Nephron (organoid): ENCODE results near the gene AKR1B1.

ENCODE experiments used
- H3K27ac Mint-ChIP-seq, 3 experiments: 2 replicates each; pipeline ENCODE4 v1.8.0; 2020; ENCODE audit warnings: mixed read lengths in 3 of 3, mild to moderate bottlenecking in 2 of 3, moderate library complexity in 1 of 3
- H3K27me3 Mint-ChIP-seq: 2 replicates; pipeline ENCODE4 v1.8.0; 2021; ENCODE audit warnings: low read depth, mild to moderate bottlenecking, moderate library complexity, mixed read lengths
- H3K36me3 Mint-ChIP-seq: 2 replicates; pipeline ENCODE4 v1.8.0; 2020; ENCODE audit warnings: low read depth, mixed read lengths
- H3K4me1 Mint-ChIP-seq: 2 replicates; pipeline ENCODE4 v1.8.0; 2020; ENCODE audit warnings: mixed read lengths
- H3K4me3 Mint-ChIP-seq, 3 experiments: 2 replicates each; pipeline ENCODE4 v1.8.0; 2020; ENCODE audit warnings: mild to moderate bottlenecking in 3 of 3, mixed read lengths in 3 of 3, moderate library complexity in 2 of 3
- H3K9me3 Mint-ChIP-seq: 2 replicates; pipeline ENCODE4 v1.8.0; 2020; ENCODE audit warnings: mixed read lengths
- TF ChIP-seq, protein P1 (sequence below), 3 experiments: fragments of 200-600 bp; sonication (generic); IDR thresholded peaks; one replicate each; pipeline ENCODE4 v1.5.0; 2021; ENCODE audit warnings: antibody characterized with exemption in 3 of 3; ENCODE audit not compliant: unreplicated experiment in 3 of 3

The AKR1B1 gene

DNA sequence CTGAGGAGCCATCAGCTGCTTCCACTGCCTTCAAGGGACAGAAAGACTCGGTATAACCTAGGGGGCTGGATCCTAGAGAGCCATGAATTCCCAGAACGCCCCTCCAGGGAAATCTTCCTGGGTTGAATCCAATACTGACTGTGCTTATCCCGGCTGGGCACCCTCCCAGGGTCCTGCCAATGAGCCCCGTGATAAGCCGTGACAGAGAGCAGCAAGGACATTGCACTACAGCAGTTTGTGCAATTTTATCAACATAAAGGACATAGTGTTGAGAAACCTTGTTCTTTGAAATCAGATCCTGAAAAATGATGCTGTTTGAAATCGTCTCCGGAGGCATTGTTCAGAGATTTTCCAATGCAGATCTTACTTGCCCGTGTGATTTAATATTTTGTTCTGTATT is 18.8 kb downstream of the AKR1B1 start:
- no peaks in the 10 kb centered on the region for H3K27me3 Mint-ChIP-seq
- no peak overlapping the region for H3K27ac Mint-ChIP-seq
- peaks cover 54% of the 10 kb centered on the region for H3K36me3 Mint-ChIP-seq
- peaks cover 16% of the 10 kb centered on the region for H3K9me3 Mint-ChIP-seq
- peaks cover 14% of the 10 kb centered on the region for H3K4me1 Mint-ChIP-seq
- TF ChIP-seq, protein P1, sequence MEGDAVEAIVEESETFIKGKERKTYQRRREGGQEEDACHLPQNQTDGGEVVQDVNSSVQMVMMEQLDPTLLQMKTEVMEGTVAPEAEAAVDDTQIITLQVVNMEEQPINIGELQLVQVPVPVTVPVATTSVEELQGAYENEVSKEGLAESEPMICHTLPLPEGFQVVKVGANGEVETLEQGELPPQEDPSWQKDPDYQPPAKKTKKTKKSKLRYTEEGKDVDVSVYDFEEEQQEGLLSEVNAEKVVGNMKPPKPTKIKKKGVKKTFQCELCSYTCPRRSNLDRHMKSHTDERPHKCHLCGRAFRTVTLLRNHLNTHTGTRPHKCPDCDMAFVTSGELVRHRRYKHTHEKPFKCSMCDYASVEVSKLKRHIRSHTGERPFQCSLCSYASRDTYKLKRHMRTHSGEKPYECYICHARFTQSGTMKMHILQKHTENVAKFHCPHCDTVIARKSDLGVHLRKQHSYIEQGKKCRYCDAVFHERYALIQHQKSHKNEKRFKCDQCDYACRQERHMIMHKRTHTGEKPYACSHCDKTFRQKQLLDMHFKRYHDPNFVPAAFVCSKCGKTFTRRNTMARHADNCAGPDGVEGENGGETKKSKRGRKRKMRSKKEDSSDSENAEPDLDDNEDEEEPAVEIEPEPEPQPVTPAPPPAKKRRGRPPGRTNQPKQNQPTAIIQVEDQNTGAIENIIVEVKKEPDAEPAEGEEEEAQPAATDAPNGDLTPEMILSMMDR (IDR thresholded peaks at IDR 0.05; ENCODE audit: unreplicated experiment in 3 of 3): no peak
- no peak overlapping the region for H3K4me3 Mint-ChIP-seq

DNA sequence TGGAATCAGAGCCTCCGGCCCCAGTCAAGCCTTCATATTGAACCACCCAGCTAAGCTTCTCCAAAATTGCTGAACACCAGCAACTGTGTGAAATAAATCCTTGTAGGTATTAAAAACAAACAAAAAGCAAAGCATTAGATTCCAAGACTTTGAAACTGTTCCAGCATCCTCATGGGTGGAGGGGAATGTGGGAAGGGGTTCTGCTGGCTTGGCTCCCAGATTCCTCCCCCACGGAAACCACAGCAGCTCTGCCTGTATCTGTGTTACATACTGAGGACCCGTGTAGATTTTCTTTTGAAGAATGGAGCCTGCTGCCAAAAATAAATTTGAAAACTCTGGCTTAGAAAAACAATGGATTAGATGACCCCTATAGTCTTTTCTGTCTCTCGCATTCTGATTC is 20.0 kb downstream of the AKR1B1 start:
- Mint-ChIP-seq H3K36me3 (peaks cover 46% of the 10 kb centered on the region), H3K9me3 (peaks cover 16% of the 10 kb centered on the region), H3K4me1 (peaks cover 9% of the 10 kb centered on the region), H3K27me3 (no peaks in the 10 kb centered on the region), H3K27ac (no peak overlapping the region), H3K4me3 (no peak overlapping the region)
- TF ChIP-seq, protein P1 (IDR thresholded peaks at IDR 0.05; ENCODE audit: unreplicated experiment in 3 of 3): no peak

DNA sequence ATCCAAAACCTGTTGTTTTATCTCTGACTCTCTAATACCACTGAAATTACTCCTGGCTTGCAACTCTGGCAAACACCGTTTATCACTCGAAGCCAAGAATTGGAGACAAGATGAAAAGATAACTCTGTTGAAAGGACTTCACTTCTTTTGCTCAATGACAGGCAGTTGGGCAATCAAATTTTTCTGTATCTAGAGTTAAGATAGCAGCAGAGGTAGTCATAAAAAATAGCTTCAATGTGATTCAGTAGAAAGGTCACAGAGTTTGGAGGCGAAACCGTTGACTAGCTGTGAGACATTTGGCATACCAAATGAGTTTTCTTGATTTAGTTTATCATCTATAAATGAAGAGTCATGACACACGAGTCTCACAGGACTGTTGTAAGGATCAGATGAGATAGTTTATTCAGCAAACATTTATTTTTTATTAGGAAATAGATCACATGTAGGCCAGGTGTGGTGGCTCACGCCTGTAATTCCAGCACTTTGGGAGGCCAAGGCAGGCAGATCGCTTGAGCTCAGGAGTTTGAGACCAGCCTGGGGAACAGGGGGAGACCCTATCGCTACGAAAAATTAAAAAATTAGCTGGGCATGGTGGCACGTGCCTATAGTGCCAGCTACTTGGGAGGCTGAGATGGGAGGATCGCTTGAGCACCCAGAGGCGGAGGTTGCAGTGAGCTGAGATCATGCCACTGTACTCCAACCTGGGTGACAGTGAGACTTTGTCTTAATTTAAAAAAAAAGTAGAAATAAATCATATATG is 23.6 kb downstream of the AKR1B1 start:
- Mint-ChIP-seq H3K27ac (no peak overlapping the region), H3K36me3 (peaks cover 19% of the 10 kb centered on the region), H3K27me3 (peaks cover 4% of the 10 kb centered on the region), H3K9me3 (peaks cover 15% of the 10 kb centered on the region), H3K4me1 (peaks cover 17% of the 10 kb centered on the region), H3K4me3 (no peak overlapping the region)
- TF ChIP-seq, protein P1 (IDR thresholded peaks at IDR 0.05; ENCODE audit: unreplicated experiment in 3 of 3): no peak

DNA sequence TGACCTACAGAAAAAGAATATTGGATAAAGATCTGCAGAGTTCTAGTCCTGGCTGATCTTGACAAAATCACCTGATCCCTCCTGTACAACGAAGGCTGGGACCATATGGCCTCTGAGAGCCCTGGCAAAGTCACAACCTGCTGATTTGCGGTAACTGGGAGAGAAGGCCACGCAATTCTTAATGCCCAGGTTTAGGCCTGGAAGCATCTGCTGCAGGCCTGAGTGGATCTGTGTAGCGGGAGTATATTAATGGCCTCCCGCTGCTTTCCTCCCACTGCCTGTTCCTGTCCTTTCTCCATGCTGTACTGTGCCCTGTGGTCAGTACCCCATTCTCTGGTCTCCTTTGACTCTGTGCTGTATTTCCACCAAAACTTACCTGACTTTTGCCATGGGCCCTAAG is 24.2 kb downstream of the AKR1B1 start:
- Mint-ChIP-seq H3K27ac (no peak overlapping the region), H3K36me3 (peaks cover 12% of the 10 kb centered on the region), H3K4me3 (no peak overlapping the region), H3K4me1 (peaks cover 14% of the 10 kb centered on the region), H3K9me3 (peaks cover 14% of the 10 kb centered on the region), H3K27me3 (peaks cover 4% of the 10 kb centered on the region)
- TF ChIP-seq, protein P1 (IDR thresholded peaks at IDR 0.05; ENCODE audit: unreplicated experiment in 3 of 3): no peak

DNA sequence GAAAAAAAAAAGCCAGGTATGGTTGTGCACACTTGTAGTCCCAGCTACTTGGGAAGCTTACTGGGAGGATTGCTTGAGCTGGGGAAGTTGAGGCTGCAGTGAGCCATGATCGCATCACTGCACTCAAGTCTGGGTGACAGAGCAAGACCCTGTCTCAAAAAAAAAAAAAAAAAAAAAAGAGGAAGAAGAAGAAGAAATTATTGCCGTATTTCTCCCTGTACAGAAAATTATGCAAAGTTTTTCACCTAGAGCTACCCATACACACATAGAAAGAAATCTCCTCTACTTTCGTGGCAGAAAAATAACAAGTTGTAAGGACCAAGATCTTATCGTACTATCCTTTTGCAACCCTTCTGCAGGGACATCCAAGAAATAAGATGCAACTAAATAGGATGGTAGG is 25.5 kb downstream of the AKR1B1 start:
- no peak overlapping the region for H3K27ac Mint-ChIP-seq
- H3K9me3 Mint-ChIP-seq: peaks cover 5% of the 10 kb centered on the region
- H3K4me1 Mint-ChIP-seq: peaks cover 14% of the 10 kb centered on the region
- peaks cover 4% of the 10 kb centered on the region for H3K27me3 Mint-ChIP-seq
- no peak overlapping the region for H3K4me3 Mint-ChIP-seq
- TF ChIP-seq, protein P1 (IDR thresholded peaks at IDR 0.05; ENCODE audit: unreplicated experiment in 3 of 3): no peak
- H3K36me3 Mint-ChIP-seq: peaks cover 1% of the 10 kb centered on the region
